GM10248 (cell line): ENCODE results near the gene PLA2G10.
"Not testable (repeated sequence)": the region's sequence is repeated elsewhere in the genome, so short reads cannot be mapped to it uniquely, and the experiment has no call there.

Experiments
- CTCF ChIA-PET: fragments of 300-600 bp; sonication (Branson Sonifier 250); formaldehyde crosslinking; extraction: SDS; loops from one replicate; lab custom pipeline; 2021; ENCODE audit warnings: antibody characterized with exemption; lab: Yijun Ruan, JAX
- POLR2A ChIA-PET: fragments of 350-650 bp; sonication (Branson Sonifier 250); formaldehyde crosslinking; extraction: SDS; loops from one replicate; lab custom pipeline; 2020; ENCODE audit warnings: antibody characterized with exemption; lab: Yijun Ruan, JAX
- DNase-seq: peaks from one replicate; pipeline ENCODE4 v3.0.0; 2012; ENCODE audit errors: extremely low spot score
- CTCF ChIP-seq: IDR thresholded peaks from 2 replicates; pipeline ENCODE4 v1.5.1; 2012; ENCODE audit warnings: mild to moderate bottlenecking, low read depth; ENCODE audit errors: extremely low read depth, missing control alignments, control extremely low read depth

Gene PLA2G10

GRCh38 chr16:14641926-14642325 is 52.2 kb downstream of the PLA2G10 start:
- DNase-seq, result no peak

GRCh38 chr16:14641206-14641605 is 52.9 kb downstream of the PLA2G10 start:
- POLR2A ChIA-PET, result no interaction called here
- no peak for DNase-seq
- CTCF ChIA-PET, result interaction anchor here (1.4 kb wide), 1 partner anchor 379 kb away, joined by 3 read pairs; no protein-coding TSS in a partner anchor
- no peak for TF ChIP-seq CTCF

More at GRCh38 chr16:14641926-14642325, 52.2 kb downstream of the PLA2G10 start:
- ChIA-PET POLR2A (no interaction called here), CTCF (interaction anchor here (1.4 kb wide), 2 partner anchors 8 to 379 kb away, joined by 3 to 4 read pairs; no protein-coding TSS in a partner anchor)
- TF ChIP-seq CTCF, result no peak

- DNase-seq, result no peak
- ChIA-PET CTCF (interaction anchor here (1.6 kb wide), 1 partner anchor 17 kb away, joined by 6 read pairs; no protein-coding TSS in a partner anchor), POLR2A (no interaction called here)
- no peak for TF ChIP-seq CTCF
Observed at GRCh38 chr16:14640538-14640937, 53.6 kb downstream of the PLA2G10 start.

- CTCF ChIA-PET, DNase-seq, POLR2A ChIA-PET: not testable (repeated sequence)
Observed at GRCh38 chr16:14636951-14637240, 57.2 kb downstream of the PLA2G10 start.

- DNase-seq, CTCF ChIA-PET, POLR2A ChIA-PET: not testable (repeated sequence)
Observed at GRCh38 chr16:14636179-14636950, 57.7 kb downstream of the PLA2G10 start.

GRCh38 chr16:14635395-14636165 is 58.5 kb downstream of the PLA2G10 start:
- CTCF ChIA-PET, result interaction anchor here (0.9 kb wide), 1 partner anchor 17 kb away, joined by 3 read pairs; no protein-coding TSS in a partner anchor
- TF ChIP-seq CTCF, result no peak
- DNase-seq, result no peak
- POLR2A ChIA-PET, result no interaction called here

- no peak for DNase-seq
- CTCF ChIA-PET, result interaction anchor here (1.0 to 1.1 kb wide), 2 partner anchors 8 to 11 kb away, joined by 3 to 4 read pairs; no protein-coding TSS in a partner anchor
- POLR2A ChIA-PET, result interaction anchor here (0.6 to 0.8 kb wide), 2 partner anchors 20 to 24 kb away, joined by 5 to 7 read pairs; no protein-coding TSS in a partner anchor
- no peak for TF ChIP-seq CTCF
Observed at GRCh38 chr16:14634389-14634725, 59.8 kb downstream of the PLA2G10 start.
